Measurements from ENCODE around the gene POLRMT.
"Not testable (repeated sequence)": the region's sequence is repeated elsewhere in the genome, so short reads cannot be mapped to it uniquely, and the experiment has no call there.

The POLRMT gene

DNA sequence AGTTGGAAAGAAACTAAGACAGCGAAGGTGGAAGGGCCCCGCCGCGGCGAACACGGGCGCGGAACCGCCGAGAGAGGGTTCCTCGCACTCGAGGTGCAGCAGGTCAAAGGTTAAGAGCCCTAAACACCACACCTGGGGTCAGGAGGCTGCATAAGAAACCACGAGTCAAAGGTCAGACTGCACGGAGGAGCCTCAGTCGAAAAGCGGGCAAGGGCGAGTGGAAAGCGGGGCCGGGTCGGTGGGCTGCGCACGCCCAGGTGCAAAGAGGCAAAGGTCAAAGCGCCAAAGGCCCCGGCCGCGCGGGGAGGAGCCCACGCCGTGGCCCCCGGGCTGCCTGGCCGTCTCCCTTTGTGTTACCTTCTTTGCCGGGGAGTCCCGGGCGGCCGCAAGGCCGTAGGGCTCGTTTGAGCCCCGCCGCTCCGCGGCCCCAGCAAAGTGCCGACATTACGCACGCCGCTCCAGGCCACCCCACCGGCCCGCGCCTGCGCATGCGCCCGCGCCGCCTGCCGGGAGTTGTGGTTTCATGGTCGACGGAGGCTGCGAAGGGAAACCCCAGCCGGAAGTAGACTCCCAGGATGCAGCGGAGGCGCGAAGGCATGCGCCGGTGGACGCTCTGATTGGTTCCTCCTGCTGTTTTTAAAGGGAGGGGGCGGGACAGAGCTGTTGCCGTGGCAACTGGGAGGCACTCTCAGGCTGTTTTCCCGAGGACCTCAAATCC lies at the start of gene POLRMT:
Gene POLRMT (minus strand): TSS at position 470 of the 718 bp plus-strand sequence. CDS start 25 bp downstream, at position 445.
- DNase-seq (ENCODE audit: low read depth in 2 of 2) = peak; percentile 93 to 95

DNA sequence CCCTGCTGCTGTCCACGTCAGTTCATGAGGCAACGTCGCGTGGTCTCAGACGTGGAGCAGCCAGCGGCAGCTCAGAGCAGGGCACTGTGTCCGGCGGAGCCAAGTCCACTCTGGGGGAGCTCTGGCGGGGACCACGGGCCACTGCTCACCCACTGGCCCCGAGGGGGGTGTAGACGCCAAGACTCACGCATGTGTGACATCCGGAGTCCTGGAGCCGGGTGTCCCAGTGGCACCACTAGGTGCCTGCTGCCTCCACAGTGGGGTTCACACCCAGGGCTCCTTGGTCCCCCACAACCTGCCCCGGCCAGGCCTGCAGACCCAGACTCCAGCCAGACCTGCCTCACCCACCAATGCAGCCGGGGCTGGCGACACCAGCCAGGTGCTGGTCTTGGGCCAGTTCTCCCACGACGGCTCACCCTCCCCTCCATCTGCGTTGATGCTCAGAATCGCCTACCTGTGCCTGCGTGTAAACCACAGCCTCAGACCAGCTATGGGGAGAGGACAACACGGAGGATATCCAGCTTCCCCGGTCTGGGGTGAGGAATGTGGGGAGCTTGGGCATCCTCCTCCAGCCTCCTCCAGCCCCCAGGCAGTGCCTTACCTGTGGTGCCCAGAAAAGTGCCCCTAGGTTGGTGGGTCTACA lies 49.5 kb upstream of the POLRMT start:
- DNase-seq (ENCODE audit: low read depth in 2 of 2) = no peak

DNA sequence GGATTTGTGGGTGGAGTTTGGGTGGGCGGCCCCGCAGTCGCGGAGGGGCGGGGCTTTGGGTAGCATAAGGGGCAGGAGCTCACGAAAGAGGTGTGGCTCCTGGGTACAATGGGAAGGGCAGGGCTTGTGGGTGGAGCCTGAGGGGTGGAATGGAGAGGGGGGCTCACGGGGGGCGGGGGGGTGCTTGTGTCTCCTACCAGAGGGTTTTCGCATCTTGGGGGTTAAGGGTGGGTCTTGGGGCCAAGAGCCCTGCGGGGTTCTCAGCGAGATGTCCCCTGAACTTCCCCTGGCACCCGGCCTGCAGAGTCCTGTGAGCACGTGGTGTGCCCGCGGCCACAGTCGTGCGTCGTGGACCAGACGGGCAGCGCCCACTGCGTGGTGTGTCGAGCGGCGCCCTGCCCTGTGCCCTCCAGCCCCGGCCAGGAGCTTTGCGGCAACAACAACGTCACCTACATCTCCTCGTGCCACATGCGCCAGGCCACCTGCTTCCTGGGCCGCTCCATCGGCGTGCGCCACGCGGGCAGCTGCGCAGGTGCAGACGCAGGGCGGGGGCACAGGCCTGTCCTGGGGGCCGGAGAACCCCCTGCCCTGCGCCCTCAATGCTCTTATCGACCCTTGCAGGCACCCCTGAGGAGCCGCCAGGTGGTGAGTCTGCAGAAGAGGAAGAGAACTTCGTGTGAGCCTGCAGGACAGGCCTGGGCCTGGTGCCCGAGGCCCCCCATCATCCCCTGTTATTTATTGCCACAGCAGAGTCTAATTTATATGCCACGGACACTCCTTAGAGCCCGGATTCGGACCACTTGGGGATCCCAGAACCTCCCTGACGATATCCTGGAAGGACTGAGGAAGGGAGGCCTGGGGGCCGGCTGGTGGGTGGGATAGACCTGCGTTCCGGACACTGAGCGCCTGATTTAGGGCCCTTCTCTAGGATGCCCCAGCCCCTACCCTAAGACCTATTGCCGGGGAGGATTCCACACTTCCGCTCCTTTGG lies 48.0 kb upstream of the POLRMT start:
- no peak for DNase-seq (ENCODE audit: low read depth in 2 of 2)

DNA sequence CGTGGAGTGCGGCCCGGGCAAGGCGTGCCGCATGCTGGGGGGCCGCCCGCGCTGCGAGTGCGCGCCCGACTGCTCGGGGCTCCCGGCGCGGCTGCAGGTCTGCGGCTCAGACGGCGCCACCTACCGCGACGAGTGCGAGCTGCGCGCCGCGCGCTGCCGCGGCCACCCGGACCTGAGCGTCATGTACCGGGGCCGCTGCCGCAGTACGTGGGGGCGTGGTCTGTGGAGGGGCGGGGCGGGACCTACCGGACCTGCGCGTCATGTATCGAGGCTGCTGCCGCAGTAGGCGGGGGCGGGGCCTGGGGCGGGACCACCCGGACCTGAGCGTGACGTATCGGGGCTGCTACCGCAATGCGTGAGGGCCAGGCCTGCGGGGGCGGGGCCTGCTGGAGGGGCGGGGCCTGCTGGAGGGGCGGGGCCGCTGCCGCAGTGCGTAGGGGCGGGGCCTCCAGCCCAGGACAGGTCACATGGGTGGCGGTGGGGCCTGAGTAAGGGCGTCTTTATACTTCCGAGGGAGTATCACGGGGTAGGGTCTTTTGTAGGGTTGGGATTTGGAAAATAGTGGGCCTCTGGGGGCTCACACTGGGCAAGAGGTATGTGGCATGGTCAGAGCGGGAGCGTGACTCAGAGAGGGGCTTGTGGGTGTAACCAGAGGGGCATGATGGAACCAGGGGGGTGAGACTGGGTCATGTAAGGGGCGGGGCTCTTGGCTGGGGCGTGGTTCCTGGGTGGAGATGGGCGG lies 47.1 kb upstream of the POLRMT start:
- peak; percentile 99 for DNase-seq (ENCODE audit: low read depth in 2 of 2)

DNA sequence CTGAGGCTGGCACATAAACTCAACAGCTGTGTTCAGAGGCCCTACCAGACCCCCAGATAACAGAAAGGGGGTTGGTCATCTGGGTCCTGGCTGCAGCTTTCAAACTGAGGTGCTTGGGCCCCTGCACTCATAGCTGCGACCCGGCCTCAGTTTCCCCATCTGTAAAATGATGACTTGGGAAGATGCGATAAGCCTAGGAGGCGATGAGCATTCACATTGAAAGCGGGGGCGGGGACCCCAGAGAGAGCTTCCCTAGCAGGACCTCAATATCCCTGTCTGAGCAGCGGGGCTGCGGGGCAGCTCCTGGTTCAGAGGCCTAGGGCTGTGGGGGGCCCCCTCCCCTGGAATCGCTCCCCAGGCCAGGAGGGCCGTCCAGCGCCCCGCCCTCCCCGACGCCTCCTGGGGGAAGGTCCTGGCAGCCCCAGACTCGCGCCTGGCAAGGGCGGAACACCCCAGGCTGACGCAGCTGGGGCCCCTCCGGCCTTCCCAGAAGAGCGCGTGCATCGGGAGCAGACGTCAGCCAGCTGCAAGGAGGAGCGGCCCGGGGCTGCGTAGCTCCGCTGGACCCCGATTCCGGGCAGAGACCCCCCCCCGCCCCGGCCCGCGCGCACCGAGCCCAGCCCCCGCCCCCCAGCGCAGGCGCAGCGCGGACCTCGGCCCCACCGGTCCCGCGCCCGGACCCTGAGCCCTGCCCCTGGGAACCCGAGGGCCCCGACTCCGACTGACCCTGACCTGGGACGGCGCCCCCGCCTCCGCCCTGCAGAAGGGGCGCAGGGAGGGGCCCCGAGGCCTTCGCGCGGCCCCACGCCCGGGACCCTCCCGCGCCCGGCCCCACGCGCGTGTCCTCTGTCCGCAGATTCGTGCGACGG lies 46.3 kb upstream of the POLRMT start:
- DNase-seq (ENCODE audit: low read depth in 2 of 2) = no peak

DNA sequence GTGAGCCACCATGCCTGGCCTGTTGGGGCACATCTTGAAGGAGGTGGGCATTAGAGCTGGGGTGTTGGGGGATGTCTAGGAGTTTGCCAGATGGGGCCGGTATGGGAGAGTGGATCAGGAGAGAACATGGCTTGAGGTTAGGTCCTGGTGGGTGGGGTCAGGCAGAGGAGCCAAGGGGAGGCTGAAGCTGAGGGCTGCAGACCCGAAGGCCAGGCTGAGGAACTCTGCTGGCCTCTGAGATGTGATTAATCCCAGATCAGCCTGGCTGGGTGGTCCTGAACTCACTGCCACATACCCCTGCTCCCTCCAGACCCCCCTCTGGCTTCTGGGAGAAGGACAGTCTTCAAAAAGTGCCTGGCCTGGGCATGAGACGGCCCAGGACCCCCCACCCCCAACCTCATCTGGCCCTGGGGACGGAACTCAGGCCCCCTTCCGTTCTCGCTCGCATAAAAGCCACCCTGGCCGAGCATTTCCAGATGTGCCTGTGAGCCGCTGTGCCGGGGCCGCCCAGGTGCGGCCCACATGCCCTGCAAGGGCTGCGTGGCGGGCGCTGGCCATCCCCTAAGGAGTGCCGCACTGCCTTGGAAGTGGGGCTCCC lies 45.6 kb upstream of the POLRMT start:
- no peak for DNase-seq (ENCODE audit: low read depth in 2 of 2)

DNA sequence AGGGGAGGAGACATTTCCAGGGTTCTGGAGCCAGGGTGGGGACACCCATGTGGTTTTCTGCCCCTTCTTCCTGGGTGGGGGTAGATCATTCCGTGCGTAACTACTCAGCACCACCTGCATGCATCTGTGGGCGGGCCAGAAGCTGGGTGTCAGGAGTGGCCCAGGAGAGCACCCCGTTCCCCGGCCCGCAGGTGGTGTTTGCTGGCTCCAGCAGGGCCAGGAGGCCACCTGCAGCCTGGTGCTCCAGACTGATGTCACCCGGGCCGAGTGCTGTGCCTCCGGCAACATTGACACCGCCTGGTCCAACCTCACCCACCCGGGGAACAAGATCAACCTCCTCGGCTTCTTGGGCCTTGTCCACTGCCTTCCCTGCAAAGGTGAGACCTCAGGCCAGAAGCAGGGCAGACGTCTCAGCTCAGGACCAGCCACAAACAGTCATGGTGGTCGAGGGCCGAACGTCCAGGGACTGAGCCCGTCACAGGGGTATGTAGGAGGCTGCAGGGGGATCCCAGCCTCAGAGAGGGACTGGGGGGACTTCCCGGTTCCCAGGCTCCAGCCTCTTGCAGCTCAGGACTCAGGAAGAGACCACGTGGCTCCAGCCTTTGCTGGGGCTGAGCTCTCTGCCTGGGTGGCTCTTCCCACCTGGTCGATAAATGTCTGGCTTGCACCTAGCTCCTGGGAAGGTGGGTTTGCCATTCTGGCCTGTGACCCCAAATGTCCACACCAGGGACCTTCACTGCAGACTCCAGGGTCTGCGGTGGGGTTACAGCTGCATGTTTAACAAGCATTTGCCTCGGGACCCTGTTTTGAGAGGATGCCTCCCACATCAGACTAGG lies 44.5 kb upstream of the POLRMT start:
- no peak for DNase-seq (ENCODE audit: low read depth in 2 of 2)

DNA sequence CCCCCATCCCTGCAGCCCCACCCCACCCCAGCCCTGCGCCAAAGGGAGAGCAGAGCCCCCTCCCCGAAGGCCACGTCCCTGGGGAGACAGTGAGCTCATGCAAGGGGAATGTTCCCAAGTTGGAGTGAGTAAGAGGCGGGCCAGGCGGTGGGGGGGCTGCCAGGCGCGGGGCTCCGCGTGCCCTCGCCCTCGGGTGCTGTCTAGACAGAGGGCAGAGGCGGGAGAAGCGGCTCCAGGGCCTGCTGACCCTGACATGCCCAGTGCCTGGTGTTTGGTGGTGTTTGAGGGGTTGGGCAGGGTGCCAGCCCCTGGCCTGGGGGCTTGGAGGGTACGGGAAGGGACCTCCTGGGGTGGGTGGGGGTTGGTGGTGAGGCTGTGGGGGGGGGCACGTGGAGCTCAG lies 43.9 kb upstream of the POLRMT start:
- no peak for DNase-seq (ENCODE audit: low read depth in 2 of 2)

DNA sequence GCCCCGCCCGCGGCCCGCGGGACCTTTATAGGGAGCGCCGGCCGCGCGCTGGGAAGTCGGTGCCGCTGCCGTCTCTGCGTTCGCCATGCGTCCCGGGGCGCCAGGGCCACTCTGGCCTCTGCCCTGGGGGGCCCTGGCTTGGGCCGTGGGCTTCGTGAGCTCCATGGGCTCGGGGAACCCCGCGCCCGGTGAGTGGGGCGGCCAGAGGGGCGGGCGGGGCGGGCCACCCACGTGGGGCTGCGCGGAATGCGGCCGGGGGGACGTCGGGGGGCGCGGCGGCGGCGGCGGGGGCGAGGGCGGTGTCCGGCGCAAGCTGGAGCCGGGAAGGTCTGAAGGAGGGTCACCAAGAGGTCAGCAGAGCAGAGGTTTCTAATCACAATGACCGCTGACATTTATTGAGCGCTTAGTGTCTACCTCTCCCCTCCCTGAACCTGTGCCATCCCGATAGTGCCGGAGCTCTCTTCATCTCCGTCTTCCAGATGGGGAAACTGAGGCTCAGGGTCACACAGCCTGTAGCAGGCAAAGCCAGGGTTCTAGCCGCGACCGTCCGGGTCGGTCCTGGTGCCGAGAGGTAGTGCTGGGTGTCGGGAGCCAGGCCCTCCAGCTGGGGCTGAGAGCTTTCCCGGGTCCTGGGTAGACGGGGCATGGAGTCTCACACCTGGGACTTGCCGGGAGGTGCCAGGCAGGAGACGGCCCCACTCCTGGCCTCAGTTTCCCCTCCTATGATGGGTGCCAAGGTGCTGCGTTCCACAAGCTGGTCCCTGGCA lies 43.2 kb upstream of the POLRMT start, which contains the start of gene FSTL3:
Gene FSTL3 (plus strand): TSS at position 54 of the 767 bp plus-strand sequence. CDS start 32 bp downstream, at position 86.
- no peak for DNase-seq (ENCODE audit: low read depth in 2 of 2)

DNA sequence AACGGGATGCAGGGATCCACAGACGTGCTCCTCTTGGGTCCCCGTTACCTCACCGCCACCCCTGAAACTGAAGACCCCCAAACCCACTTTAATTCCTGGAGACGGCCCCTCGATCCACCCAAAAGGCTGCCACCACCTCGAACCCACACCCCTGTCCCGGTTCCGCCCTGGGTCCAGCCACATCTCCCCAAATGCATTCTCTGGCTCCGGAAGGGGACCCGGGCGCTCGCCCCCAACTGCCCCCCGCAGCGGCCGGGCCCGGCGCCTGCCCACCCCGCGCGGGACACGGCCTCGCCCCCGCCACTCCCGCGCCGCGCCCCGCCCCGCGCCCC lies 42.6 kb upstream of the POLRMT start:
- no peak for DNase-seq (ENCODE audit: low read depth in 2 of 2)

DNA sequence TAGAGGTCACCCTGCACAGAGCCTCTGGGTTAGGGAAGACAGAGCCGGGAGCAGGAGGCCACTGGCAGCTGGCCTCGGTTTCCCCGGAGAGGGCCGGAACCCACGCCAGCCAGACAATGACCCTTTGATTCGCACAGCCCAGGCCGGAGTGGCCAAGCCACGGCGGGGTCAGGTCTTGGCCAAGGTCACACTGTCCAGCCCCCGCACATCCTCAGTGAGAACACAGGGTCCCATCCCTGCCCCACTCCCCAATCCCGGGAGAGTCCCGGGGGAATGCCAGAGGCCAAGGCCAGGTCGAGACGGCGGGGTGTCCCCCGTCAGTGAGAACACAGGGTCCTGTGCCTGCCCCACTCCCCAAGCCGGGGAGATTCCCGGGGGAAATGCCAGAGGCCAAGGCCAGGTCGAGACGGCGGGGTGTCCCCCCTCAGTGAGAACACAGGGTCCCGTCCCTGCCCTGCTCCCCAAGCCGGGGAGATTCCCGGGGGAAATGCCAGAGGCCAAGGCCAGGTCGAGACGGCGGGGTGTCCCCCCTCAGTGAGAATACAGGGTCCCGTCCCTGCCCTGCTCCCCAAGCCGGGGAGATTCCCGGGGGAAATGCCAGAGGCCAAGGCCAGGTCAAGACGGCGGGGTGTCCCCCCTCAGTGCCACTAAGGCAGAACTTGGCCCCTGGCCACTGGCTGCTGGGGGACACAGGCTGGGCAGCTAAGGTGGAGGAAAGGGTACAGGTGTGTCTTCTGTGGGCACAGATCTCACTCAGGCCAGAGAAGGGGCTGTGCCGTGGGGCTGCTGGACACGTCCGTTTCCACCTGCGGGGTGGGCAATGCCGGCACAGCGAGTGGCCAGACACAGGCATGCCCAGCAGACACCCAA lies 41.2 kb upstream of the POLRMT start:
- DNase-seq (ENCODE audit: low read depth in 2 of 2) = no peak

DNA sequence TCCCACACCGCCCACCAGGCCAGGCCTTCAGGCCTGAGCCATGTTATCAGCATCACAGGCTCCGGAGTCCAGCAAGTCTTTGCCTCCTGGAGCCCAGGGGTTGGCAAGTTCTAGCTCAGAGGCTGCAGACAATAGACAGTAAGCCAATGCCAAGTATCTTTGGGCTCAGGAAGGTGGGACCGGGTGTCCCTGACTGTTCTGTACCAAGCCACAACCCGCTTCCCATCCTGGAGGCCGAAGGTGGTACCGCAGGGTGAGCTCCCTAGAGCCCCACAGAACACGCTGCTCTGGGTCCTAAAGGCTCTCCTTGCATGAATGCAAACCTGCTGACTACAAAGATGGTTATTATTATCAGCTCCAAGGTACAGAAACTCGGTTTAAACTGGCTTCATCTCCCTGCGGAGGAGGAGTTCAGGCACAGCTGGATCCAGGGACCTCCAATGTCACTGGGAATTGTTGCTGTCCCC lies 37.3 kb upstream of the POLRMT start:
- DNase-seq (ENCODE audit: low read depth in 2 of 2) = no peak

DNA sequence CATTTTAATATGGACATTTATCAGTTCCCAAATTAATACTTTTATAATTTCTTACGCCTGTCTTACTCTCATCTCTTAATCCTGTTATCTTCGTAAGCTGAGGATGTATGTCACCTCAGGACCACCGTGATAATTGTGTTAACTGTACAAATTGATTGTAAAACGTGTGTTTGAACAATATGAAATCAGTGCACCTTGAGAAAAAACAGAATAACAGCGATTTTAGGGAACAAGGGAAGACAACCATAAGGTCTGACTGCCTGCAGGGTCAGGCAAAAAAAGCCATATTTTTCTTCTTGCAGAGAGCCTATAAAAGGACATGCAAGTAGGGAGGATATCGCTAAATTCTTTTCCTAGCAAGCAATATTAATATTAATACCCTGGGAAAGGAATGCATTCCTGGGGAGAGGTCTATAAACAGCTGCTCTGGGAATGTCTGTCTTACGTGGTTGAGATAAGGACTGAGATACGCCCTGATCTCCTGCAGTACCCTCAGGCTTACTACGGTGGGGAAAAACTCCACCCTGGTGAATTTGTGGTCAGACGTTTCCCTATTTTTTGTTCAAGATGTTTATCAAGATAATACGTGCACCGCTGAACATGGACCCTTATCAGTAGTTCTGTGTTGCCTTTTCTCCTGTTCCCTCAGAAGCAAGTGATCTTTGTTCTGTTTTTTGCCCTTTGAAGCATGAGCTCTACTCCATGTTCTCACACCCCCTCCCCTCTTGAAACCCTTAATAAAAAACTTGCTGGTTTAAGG lies 35.5 kb upstream of the POLRMT start:
- DNase-seq (ENCODE audit: low read depth in 2 of 2) = not testable (repeated sequence)

DNA sequence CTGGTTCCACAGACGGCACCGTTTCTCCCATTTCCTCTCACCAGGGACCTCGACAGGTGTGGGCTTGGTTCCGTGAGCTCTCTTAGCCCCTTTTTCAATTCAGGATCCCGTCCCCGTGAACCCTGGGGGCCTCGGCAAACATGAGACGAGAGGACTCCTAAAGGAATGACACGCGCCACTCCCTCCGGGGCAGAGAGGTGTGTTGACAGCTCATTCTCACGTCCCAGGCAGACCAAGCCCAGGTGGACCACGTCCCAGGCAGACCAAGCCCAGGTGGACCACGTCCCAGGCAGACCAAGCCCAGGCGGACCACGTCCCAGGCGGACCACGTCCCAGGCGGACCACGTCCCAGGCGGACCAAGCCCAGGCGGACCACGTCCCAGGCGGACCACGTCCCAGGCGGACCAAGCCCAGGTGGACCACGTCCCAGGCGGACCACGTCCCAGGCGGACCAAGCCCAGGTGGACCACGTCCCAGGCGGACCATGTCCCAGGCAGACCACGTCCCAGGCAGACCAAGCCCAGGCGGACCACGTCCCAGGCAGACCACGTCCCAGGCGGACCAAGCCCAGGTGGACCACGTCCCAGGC lies 33.7 kb upstream of the POLRMT start:
- not testable (repeated sequence) for DNase-seq (ENCODE audit: low read depth in 2 of 2)

DNA sequence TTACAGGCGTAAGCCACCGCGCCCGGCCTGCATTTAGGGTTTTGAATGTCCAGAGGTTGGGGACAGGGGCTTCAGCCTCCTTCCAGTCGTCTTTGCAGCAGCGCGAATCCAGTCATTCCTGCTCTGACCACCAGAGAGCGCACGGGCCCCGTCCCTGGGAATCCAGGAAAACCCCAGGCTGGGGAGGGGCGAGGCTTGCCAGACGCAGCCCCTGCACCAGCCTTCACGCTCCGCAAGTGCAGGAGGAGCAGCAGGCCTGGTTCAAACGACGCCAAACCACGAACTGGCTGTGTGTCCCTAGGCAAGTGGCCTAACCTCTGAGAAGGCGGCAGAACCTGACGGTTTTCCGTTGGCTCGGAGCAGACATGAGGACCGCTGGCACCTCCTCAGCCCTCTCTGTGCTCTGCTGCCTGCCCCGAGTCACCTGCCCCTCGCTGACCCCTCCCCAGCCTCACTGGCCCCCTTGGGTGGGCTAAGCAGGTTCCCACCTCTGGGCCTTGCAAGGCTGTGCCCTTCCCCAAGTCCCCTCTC lies 31.6 kb upstream of the POLRMT start:
- DNase-seq (ENCODE audit: low read depth in 2 of 2) = peak; percentile 45 to 57

DNA sequence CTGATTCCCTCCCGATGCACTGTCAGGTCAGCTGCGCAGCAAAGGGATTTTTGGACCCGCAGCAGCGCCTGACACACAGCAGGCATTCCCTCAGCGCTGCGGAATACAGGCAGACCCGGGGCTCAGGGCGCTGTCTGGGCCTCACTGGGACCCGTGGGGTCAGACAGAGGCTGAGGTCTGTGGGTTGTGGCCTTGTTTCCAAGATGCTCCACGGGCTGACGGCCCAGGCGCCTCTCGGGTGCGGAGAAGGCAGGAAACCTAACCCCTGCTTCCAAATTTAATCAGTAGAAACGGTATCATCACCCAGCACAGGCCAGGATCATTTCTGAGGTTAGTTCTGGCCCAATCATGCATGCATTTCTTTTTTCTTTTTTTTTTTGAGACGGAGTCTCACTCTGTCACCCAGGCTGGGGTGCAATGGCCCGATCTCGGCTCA lies 30.4 kb upstream of the POLRMT start:
- DNase-seq (ENCODE audit: low read depth in 2 of 2) = no peak

Data from stimulated activated CD8-positive, alpha-beta memory T cell treated with anti-CD3 and anti-CD28 coated beads, Interleukin-15, amount 100 ng/mL, for 4 hours (primary cell).